GM18526 (cell line): ENCODE measurements around the gene ABI3BP.

Experiments used
- POLR2A ChIP-seq: IDR thresholded peaks from 3 replicates; pipeline ENCODE4 v1.6.1; 2011; ENCODE audit not compliant: insufficient read length; ENCODE audit errors: extremely low read depth

The ABI3BP gene

DNA sequence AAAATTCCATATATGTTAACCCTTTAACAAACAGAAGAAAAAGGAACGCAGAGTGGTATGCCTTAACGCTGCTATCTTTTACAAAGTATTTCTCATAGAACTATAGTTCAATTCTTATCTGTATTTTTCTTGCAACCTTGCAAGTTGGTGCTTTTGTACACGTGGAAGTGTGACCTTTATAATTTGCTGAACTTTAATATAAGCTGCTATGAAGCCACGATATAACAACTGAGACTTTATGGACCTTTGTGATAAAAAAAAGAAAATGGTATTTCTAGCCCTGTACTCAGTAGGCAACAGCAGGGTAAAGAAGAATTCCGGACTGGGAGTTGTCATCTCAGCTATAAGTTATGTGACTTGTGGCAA, 290.3 kb downstream of the ABI3BP start:
- TF ChIP-seq POLR2A, result no peak

DNA sequence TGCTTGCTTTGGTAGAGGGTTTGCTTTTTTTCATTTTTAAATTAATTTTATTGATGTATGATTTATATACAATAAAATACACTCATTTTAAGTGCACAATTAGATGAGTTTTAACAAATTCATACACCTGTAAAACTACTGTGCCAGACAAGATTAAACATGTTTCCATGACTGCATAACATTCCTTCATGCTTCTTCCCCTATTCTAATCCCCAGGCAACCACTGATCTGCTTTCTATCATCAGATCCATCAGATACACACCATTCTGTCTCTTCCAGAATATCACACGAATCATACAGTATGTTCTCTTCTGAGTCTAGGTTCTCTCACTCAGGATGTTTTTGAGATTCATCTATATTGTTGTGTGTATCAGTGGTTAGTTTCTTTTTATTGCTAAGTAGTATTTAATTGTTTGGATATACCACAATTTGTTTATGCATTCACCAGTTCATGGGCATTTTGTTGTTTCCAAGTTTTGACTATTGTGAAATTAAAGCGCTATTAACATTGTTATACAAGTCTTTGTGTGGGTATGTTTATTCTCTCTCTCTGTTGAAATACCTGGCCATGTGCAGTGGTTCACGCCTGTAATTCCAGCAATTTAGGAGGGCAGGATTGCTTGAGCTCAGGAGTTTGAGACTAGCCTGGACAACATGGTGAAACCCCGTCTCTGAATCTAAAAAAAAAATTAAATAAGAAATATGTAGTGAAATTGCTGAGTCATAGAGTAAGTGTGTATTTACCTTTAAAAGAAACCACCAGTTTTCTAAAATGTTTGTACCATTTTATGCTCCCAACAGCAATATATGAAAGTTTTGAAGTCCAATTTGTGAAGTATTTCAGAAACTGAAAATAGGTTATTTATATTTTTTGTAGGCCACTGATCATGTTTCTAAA, 290.9 kb downstream of the ABI3BP start:
- no peak for TF ChIP-seq POLR2A

- no peak for TF ChIP-seq POLR2A
Observed at GRCh38 chr3:100700708-100701107, 292.5 kb downstream of the ABI3BP start.
